Panc1 (cell line): Measurements from ENCODE around the gene FAM229B. TPM values are rescaled to one million over a fixed set of nuclear protein-coding genes. Genes with fewer than 3 reads are reported as not detected.

Source experiments
- ATAC-seq: fragments of 200-7000 bp; cut with Tn5 transposase; 2 replicates; pipeline ENCODE4 v1.9.1; 2020; ENCODE audit warnings: mild to moderate bottlenecking, moderate library complexity
- BruUV-seq: library from RNA; stranded (reverse); fragments of 400-500 nt; replicated peaks from 2 replicates; lab custom pipeline; 2021; lab: Mats Ljungman, UMichigan
- CTCF ChIA-PET: fragments of 300-600 bp; sonication (Branson Sonifier 250); formaldehyde crosslinking; loops from one replicate; lab custom pipeline; 2022; ENCODE audit warnings: antibody characterized with exemption; lab: Charles Lee
- POLR2A ChIA-PET: fragments of 300-600 bp; sonication (Branson Sonifier 250); formaldehyde crosslinking; loops from one replicate; lab custom pipeline; 2022; ENCODE audit warnings: antibody characterized with exemption; lab: Charles Lee
- DNase-seq: peaks from one replicate; pipeline ENCODE4 v3.0.0-alpha.2; 2010; ENCODE audit warnings: low read depth, low spot score
- H3K27ac ChIP-seq: 2 replicates; pipeline ENCODE4 v1.5.1; 2011; ENCODE audit warnings: mild to moderate bottlenecking, low read length, inconsistent platforms
- H3K27me3 ChIP-seq: fragments of 200-500 bp; sonication (Bioruptor generic); 2 replicates; pipeline ENCODE4 v1.6.0; 2014; ENCODE audit warnings: low read length, inconsistent platforms; ENCODE audit not compliant: control insufficient read depth, insufficient read depth
- H3K36me3 ChIP-seq: fragments of 200-500 bp; sonication (Bioruptor generic); 2 replicates; pipeline ENCODE4 v1.5.1; 2014; ENCODE audit warnings: inconsistent platforms, mild to moderate bottlenecking, low read length, moderate library complexity; ENCODE audit not compliant: control insufficient read depth, insufficient read depth
- H3K4me1 ChIP-seq: 2 replicates; pipeline ENCODE4 v1.5.1; 2011; ENCODE audit warnings: inconsistent platforms, mild to moderate bottlenecking, low read length, moderate library complexity; ENCODE audit not compliant: control insufficient read depth, insufficient read depth
- H3K4me3 ChIP-seq, 2 experiments: 2 replicates each; pipeline ENCODE4 v1.5.1; 2011 to 2012; ENCODE audit warnings: low read depth in 2 of 2, low read length in 2 of 2, mild to moderate bottlenecking in 2 of 2, inconsistent platforms in 1 of 2, moderate library complexity in 1 of 2
- H3K9me3 ChIP-seq: fragments of 200-500 bp; sonication (Bioruptor generic); 2 replicates; pipeline ENCODE4 v1.5.1; 2014; ENCODE audit warnings: low read depth, mild to moderate bottlenecking, inconsistent platforms, low read length, moderate library complexity; ENCODE audit not compliant: control insufficient read depth, insufficient read depth
- CTCF ChIP-seq: fragments of 450-650 bp; IDR thresholded peaks from 2 replicates; pipeline ENCODE4 v1.5.1; 2017; ENCODE audit warnings: mild to moderate bottlenecking
- POLR2AphosphoS5 ChIP-seq: IDR thresholded peaks from 2 replicates; pipeline ENCODE4 v1.6.1; 2012; ENCODE audit warnings: mild to moderate bottlenecking, low read depth, low read length, moderate library complexity
- REST ChIP-seq, 2 experiments: IDR thresholded peaks; 2 replicates each; pipeline ENCODE4 v1.6.1; 2011 to 2012; ENCODE audit warnings: low read depth in 2 of 2, control low read depth in 1 of 2, low read length in 1 of 2, mild to moderate bottlenecking in 1 of 2, moderate library complexity in 1 of 2; ENCODE audit not compliant: insufficient read depth in 1 of 2
- SIN3A ChIP-seq: IDR thresholded peaks from 2 replicates; pipeline ENCODE4 v1.6.1; 2012; ENCODE audit warnings: low read depth, mild to moderate bottlenecking, low read length, moderate library complexity, borderline replicate concordance; ENCODE audit not compliant: insufficient read depth
- TCF7L2 ChIP-seq: IDR thresholded peaks from 2 replicates; pipeline ENCODE4 v1.6.1; 2011; ENCODE audit warnings: mild to moderate bottlenecking, low read depth, low read length, inconsistent platforms
- in situ Hi-C: cut with HindIII; loops from 2 replicates; pipeline ENCODE4 v1.10.0; 2016; ENCODE audit warnings: low sequenced_read_pairs, low pct_unique_long_range_greater_than_20kb
- intact Hi-C: fragments of 100-400 bp; cut with micrococcal nuclease; formaldehyde crosslinking; loops from one replicate; pipeline ENCODE4 v1.10.0; 2022; ENCODE audit not compliant: unreplicated experiment
- total RNA-seq: library from RNA; stranded (reverse); gene quantifications from one replicate; pipeline ENCODE4 v1.2.1, GENCODE V29; 2021; ENCODE audit not compliant: unreplicated experiment

The FAM229B gene
- total RNA-seq, 1 experiment from 2014 or later = 12.0 TPM

- TF ChIP-seq TCF7L2 = no peak
- TF ChIP-seq REST (IDR thresholded peaks at IDR 0.05; ENCODE audit: insufficient read depth in 1 of 2, low read depth in 2 of 2, low read length in 1 of 2) = no peak
- no peak for TF ChIP-seq SIN3A
- TF ChIP-seq POLR2AphosphoS5 = no peak
- no peak for TF ChIP-seq CTCF
- DNase-seq = no peak
- in situ Hi-C loops = no loop called here
Observed at GRCh38 chr6:112049026-112049799, 38.2 kb upstream of the FAM229B start.

GRCh38 chr6:112049996-112050395 is 37.4 kb upstream of the FAM229B start:
- no TSS peak for BruUV-seq
- Histone ChIP-seq H3K36me3 (no peaks in the 10 kb centered on the region), H3K4me3 (no peak overlapping the region), H3K9me3 (no peaks in the 10 kb centered on the region), H3K27me3 (no peaks in the 10 kb centered on the region), H3K4me1 (peaks cover 3% of the 10 kb centered on the region; the same call in 1 of the 2 replicates), H3K27ac (no peak overlapping the region)
- ChIA-PET POLR2A (no interaction called here), CTCF (interaction anchor here (1.3 kb wide), 1 partner anchor 11 kb away, joined by 3 read pairs; no protein-coding TSS in a partner anchor)
- no peak for DNase-seq
- in situ Hi-C loops = no loop called here
- intact Hi-C loops = loop anchor here (10.0 kb wide), 1 partner anchor 795 kb away; a partner anchor contains a TSS
- no peak for ATAC-seq
- TF ChIP-seq REST (IDR thresholded peaks at IDR 0.05; ENCODE audit: insufficient read depth in 1 of 2, low read depth in 2 of 2, low read length in 1 of 2) = no peak
- no peak for TF ChIP-seq CTCF
- TF ChIP-seq SIN3A = no peak
- TF ChIP-seq POLR2AphosphoS5 = no peak

More at GRCh38 chr6:112049026-112049799, 38.2 kb upstream of the FAM229B start:
- ChIA-PET POLR2A (no interaction called here), CTCF (no interaction called here)
- no peaks in the 10 kb centered on the region for H3K27me3 ChIP-seq
- no peak for ATAC-seq
- no peaks in the 10 kb centered on the region for H3K36me3 ChIP-seq
- H3K27ac ChIP-seq = no peak overlapping the region
- intact Hi-C loops = loop anchor here (10.0 kb wide), 1 partner anchor 794 kb away; a partner anchor contains a TSS
- H3K4me1 ChIP-seq = no peaks in the 10 kb centered on the region
- H3K4me3 ChIP-seq = no peak overlapping the region
- H3K9me3 ChIP-seq = no peaks in the 10 kb centered on the region
- no TSS peak for BruUV-seq
